Activated T-cell treated with anti-CD3 and anti-CD28 coated beads, Interleukin-2, amount 50 U/mL, for 48 hours (primary cell): ENCODE results near the gene ZNF287.

Source experiments
- DNase-seq, 2 experiments: peaks; one replicate each; pipeline ENCODE4 v3.0.0-alpha.2; 2020

The ZNF287 gene

DNA sequence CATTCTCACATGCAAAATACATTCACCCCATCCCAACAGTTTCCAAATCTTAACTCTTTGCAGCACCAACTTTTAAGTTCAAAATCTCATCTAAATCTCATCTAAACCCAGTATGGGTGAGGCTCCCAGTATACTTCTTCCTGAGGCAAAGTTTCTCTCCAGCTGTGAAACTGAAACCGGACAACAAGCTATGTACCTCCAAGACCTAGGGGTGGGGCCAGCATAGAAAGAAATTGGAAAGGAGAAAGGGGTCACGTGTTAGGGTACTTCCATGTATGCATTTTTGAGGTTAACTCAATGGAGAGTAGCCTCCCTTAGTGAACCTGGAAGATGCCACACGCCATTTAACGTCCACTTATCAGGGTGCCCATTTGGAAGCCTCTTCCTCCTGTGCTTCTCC is 53.1 kb downstream of the ZNF287 start:
- DNase-seq = no peak

DNA sequence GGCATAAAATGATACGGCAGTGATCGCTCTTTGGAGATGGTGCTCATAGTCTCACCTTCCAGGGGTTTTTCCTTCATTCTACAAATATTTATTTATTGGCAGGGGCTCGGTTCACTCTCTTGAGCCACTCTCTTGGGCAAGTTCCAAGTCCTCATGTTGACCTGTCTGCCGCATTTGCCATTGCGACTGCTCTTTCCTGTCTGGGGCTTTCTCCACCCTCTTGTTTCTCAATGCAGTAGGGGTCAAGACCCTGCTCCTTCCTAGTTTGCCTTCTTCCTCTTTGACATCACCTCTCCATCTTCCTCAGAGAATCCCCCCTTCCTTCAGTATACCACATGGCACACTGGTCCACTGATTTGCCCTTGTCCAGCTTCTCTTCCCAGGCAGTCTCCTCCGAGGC is 55.1 kb downstream of the ZNF287 start:
- no peak for DNase-seq

DNA sequence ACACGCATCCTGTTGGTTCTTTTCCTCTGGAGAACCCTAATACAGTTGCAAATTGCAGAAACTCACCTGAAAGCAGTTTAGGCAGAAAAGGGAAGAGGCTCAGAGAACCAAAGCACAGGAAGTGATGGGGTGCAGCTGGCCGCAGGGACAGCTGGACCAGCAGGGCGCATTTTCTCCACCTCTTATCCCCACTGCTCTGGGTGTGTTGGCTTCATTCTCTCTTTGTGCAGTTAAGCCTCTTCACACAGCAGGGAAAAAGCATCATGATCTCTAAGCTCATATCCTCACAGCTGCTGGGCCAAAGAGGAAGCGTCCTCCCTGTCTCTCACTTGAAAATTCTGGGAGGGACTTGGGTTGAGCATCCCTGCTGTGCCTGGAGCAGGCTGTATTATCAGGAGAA is 57.0 kb downstream of the ZNF287 start:
- no peak for DNase-seq

DNA sequence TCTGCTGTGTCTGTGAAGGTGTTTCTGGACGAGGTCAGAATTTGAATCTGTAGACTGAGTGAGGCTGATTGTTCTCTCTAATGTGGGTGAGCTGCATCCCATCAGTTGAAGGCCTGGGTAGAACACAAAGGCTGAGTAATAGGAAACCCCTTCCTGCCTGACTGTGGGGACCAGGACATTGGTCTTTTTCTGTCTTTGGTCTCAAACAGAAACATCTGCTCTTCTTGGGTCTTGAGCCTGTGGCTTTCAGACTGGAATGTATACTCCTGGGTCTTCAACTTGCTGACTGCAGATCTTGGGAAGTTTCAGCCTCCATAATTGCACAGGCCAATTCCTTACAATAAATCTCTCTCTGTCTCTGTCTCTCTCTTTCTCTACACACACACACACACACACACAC is 57.4 kb downstream of the ZNF287 start:
- DNase-seq = no peak

DNA sequence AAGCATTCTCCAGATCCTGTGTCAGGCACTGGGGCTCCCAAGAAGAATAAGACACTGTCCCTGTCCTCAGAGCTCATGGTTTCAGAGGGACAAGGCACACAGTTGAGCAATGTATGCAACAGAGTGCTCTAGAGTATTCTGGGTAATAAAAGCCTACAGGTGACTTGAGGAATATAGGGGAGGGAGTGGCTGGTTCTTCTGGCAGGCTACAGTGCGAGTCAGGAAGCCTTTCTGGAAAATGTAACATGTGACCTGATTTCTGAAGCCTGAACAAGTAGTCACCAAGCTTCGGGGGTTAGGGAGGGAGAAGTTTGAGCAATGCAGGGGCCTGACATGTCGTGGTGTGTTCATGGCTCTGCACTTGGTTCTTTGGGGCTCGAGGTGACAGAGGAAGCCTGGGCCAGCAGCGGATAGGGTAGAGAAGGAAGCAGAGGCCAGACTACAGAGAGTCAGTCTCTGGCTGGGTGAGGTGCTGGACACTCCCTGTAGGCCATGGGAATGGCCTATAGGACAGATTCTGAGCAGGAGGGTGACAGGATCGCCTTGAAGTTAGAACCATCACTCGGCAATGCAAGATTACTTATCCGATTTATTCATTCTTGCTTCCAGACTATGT is 61.0 kb downstream of the ZNF287 start:
- DNase-seq = no peak

DNA sequence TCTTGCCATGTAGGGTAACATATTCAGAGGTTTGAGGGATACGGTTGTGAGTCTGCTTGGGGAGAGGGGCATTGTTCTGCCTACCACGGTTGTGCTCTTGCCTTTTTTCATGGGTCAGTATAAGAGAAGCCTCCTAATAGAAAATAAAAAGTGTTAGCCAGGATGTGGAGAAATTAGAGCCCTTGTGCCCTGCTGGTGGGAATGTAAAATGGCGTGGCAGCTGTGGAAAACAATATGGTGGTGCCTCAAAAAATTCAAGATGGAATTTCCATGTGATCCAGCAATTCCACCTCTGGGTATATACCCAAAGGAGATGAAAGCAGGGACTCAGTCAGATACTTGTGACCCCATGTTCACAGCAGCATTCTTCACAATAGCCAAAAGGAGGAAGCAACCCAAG is 62.8 kb downstream of the ZNF287 start:
- no peak for DNase-seq

DNA sequence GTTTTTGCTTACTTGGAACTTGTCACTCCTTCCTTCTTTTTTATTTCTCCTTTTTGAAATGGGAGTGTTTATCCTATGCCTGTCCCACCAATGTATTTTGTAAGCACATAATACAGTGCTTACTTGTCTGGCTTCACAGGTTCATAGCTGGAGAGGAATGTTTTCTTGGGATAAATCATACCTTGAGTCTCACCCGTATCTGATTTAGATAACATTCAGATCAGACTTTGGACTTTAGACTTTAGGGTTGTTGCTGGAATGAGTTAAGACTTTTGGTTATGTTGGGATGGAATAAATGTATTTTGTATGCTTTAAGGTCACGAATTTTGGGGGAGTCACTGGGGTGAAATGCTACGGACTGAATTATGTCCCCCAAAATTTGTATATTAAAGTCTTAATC is 64.0 kb downstream of the ZNF287 start:
- DNase-seq = no peak
